H7 (cell line): ENCODE results near the gene MMP28. TPM values are rescaled to one million over a fixed set of nuclear protein-coding genes. Genes with fewer than 3 reads are reported as not detected.

Experiments used
- DNase-seq: peaks from one replicate; pipeline ENCODE4 v3.0.0; 2012
- H3K27me3 ChIP-seq: 2 replicates; pipeline ENCODE4 v1.6.0; 2011; ENCODE audit warnings: mild to moderate bottlenecking, low read length; ENCODE audit not compliant: control insufficient read depth, insufficient read depth
- H3K36me3 ChIP-seq: replicated peaks from 2 replicates; pipeline ENCODE4 v1.5.1; 2011; ENCODE audit warnings: low read length; ENCODE audit not compliant: control insufficient read depth, insufficient read depth
- H3K4me3 ChIP-seq: 2 replicates; pipeline ENCODE4 v1.5.1; 2011; ENCODE audit warnings: low read depth, mild to moderate bottlenecking, control low read depth, low read length, moderate library complexity; ENCODE audit not compliant: insufficient read depth
- total RNA-seq: library from RNA; depleted of rRNA; stranded (reverse); fragments of >200 nt; shearing (Covaris generic); gene quantifications from 2 replicates; pipeline ENCODE4 v1.2.3, GENCODE V29; 2014

Gene MMP28
- total RNA-seq, 1 experiment from 2014 or later, result not detected

DNA sequence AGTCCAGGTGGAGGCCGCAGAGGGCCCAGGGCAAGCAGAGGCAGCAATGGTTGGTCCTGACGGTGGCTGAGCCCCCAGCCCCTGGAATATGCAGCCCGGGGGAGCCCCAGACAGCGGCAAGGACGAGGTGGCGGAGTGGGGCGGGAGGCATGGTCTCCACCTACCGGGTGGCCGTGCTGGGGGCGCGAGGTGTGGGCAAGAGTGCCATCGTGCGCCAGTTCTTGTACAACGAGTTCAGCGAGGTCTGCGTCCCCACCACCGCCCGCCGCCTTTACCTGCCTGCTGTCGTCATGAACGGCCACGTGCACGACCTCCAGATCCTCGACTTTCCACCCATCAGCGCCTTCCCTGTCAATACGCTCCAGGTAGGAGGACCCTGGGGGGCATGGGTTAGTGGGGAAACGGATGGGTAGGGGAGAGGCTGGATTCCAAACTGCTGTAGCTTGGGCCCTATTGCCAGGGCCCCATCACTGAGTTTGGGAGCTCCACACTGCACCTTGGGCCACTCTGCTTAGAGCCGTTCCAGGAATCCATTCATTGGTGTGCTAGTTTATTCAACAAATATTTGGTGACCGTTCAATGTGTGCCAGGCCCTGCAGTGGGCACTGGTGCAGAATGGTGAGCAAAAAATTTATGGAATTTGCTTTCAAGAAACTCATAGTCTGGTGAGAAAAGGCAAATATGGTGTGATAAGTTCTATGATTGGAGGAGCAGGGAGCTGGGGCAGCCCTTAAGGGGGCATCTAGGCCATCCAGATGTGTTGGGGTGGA, 60.2 kb downstream of the MMP28 start:
- Histone ChIP-seq H3K36me3 (no peaks in the 10 kb centered on the region), H3K27me3 (peaks cover 22% of the 10 kb centered on the region), H3K4me3 (no peak overlapping the region)
- peak; percentile 42 for DNase-seq

DNA sequence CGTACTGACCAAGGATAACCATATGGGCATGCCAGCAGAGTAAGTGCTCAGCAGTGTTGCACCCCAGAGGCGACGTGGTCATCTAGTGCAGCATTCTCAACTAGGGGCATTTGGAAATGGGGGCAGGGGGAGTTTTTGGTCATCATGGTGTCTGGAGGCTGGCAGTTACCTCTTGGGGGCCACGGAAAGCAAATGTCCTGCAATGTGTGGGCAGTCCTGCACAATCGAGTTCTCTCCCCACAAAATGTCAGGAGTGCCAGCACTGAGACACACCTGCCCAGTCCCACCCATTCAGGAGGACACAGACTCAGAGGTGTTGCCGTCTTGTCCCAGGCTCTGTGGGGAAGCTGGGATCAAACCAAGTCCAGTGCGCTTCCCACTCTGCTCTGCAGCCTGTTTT, 61.0 kb downstream of the MMP28 start:
- no peaks in the 10 kb centered on the region for H3K36me3 ChIP-seq
- peaks cover 13% of the 10 kb centered on the region; the same call in 1 of the 2 replicates for H3K27me3 ChIP-seq
- H3K4me3 ChIP-seq, result no peak overlapping the region

DNA sequence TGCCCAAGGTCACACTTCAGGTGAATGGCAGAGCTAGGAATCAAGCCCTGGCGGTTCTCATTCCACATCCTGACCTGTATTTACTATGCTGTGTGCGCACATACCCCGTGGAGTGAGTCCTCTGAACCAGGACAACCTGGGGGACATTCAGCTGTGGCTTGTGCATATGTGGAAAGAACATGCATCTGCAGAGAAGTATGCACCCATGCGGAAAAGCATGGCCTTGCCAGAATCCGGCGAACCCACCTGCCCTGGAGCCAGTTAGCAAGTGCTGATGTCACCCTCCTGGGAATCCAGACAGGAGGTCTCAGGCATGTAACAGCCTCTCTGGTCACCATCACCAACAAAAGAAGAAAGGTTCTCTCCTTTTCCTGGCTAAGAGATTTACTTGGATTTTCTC, 62.1 kb downstream of the MMP28 start:
- Histone ChIP-seq H3K36me3 (no peaks in the 10 kb centered on the region), H3K27me3 (peaks cover 3% of the 10 kb centered on the region; the same call in 1 of the 2 replicates), H3K4me3 (no peak overlapping the region)
- DNase-seq, result peak; percentile 19

More for the DNA sequence above, 61.0 kb downstream of the MMP28 start:
- peak; percentile 23 for DNase-seq

DNA sequence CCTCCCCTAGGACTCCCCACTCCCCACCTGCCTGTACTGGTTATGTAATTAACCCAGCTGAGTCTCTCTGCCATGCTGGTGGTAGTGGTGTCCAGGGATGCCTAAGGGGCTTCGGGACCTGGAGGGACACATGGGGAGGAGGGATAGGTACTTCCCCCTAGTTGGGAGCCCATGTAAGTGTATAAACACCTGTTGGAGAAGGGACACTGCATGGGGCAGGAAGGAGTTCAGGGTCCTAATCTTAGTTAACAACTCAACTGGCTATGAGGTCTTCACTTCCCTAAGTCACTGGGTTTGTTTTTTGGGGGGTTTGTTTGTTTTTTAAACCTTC, 62.7 kb downstream of the MMP28 start:
- no peak for DNase-seq
- peak overlapping the region; percentile 74 for H3K4me3 ChIP-seq

DNA sequence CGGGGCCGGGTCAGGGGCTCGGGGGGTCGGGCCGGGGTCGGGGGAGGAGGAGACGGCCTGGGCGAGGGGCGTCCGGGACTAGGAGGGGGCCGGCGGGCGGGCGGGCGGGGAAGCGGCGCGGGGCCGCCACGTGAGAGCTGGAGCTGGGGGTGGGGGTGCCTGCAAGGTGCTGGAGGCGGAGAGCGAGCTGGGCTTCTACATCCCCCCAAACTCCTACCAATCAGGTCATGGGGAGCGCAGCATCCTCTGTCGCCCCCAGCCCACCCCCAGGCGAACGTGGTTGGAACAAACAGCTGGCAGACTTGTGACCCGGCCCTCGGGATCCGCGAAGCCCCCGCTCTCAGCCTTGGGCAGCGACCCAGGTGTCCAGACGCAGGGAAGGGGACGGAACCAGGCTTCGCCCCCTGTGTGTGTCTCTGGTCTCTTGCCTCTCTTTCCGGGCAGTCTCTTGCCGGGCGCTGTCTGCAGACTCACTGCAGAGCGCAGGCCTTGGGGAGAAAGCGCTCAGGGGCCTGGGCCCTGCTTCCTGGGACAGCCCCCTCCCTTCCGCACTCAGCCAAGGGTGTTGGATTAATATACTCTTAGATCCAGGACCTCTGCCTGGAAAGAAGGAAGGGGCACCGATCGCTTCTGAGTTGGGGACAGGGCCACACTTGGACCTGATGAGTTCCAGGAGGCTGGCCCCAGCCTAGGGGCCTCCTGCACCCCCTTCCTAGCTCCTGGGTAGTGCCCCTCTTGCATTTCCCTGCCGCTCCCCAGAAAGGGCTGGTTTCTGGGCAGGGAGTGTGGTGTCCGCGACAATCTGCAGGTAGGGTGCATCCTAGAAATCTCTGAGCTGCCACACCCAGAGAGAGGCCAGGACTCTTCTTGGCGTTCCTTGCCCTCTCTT, 63.3 kb downstream of the MMP28 start:
- no peaks in the 10 kb centered on the region for H3K36me3 ChIP-seq
- peak; percentile 80 for DNase-seq

More for the DNA sequence above, 62.7 kb downstream of the MMP28 start:
- Histone ChIP-seq H3K27me3 (no peaks in the 10 kb centered on the region), H3K36me3 (no peaks in the 10 kb centered on the region)

DNA sequence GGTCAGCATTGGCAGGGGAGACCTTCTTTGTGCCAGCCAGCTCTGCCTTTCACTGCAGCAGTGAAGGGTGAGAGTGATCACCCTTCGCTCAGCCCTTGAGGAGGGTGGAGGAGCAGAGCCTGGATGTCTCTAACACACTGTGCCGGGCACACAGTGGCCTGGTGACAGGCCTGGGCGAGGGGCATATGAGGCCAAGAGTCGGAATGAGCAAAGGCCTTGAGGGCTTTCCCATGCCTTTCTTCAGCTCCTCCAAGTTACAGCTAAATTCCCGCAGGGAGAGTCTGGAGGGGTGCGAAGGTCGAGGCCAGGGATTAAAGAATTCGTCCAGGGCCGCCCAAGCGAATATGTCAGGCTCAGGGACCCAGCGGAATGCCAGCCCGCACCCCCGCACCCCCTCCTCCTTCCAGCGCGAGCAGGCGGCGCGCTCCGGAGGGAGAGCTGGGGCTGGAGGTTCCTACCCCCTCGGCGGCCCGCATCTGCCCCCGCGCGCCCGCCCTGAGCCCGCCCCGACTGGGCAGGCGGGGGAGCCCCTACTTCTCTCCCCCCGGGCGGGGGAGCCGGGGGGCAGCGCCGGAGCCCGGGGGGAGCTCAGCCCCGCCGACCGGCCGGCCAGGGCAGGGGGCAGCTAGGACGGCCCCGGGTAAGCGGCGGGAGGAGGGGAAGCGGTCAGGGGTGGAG, 64.1 kb downstream of the MMP28 start, which contains the start of gene RASL10B:
RASL10B (plus strand) TSS at position 401 of the 678 bp plus-strand sequence. CDS start 3,546 bp downstream, outside the sequence.
- DNase-seq, result peak; percentile 95
- Histone ChIP-seq H3K36me3 (no peaks in the 10 kb centered on the region; the same call in 1 of the 2 replicates), H3K4me3 (peak within 1 kb of the TSS; percentile 74), H3K27me3 (no peaks in the 10 kb centered on the region)

More for the DNA sequence above, 63.3 kb downstream of the MMP28 start:
- Histone ChIP-seq H3K4me3 (peak overlapping the region; percentile 74), H3K27me3 (no peaks in the 10 kb centered on the region)

DNA sequence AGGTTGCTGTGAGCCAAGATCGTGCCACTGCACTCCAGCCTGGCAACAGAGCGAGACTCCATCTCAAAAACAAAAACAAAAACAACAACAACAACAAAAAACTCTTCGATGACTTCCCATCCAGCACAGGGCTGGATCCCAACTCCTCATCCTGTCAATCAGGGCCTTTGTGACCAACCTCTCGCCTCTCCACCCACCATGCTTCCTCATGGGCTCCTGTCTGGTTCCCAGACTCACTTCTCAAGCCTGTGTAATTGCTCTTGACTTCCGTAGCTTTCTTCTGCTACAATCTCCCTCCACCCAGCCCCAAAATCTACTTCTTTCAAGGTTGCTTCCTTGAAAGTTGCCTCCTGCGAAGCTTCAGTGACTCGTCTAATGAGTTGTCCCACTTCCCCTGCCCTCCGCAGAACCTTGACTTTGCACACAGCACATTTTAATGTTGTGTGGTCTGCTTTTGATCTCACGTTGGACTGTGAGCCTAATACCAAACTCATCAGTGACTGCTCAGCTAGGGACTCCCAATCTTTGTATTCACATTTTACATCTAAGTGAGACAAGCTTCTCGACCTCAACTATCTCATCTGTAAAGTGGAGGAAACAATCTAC, 64.9 kb downstream of the MMP28 start:
- Histone ChIP-seq H3K36me3 (no peaks in the 10 kb centered on the region; the same call in 1 of the 2 replicates), H3K4me3 (no peak overlapping the region), H3K27me3 (no peaks in the 10 kb centered on the region)
- peak; percentile 33 for DNase-seq

DNA sequence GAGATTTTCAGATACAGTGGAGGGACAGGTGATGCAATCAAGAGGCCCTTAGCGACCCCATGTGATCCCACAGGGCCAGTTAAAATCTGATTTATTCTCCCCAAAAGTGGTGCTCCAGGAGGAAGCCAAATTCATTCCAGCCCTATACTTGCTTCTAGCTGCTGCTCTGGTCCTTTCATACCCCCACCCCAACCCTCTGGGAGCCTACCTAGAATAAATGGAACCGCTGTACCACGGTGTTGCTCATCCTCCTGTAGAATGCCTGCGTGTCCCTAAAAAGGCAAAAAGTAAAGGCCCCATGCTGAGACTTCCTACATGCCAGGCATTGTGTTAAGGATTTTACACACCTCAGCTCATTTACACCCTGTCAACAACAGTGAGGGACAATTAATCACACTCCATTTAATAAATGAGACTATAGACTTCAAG, 66.0 kb downstream of the MMP28 start:
- Histone ChIP-seq H3K27me3 (no peaks in the 10 kb centered on the region), H3K4me3 (no peak overlapping the region), H3K36me3 (peaks cover 4% of the 10 kb centered on the region)
- DNase-seq, result peak; percentile 46

DNA sequence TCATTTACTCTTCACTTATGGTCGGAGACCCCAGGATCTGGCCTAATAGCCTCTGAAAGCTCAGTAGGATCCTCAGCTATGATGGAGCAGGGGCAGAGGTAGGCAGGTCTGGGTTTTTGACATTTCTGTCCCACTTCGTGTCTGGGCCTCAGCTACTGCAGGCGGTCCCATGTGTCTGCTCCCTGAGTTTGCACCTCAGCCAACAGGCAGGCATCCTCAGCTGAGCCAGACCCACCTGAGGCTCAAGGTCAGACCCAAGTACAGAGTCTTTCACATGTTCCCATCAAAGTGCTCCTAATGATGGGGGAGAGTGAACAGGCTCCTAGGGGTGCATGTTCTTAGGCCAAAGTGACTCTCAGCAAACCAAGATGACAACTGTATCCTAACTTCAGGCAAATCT, 66.9 kb downstream of the MMP28 start:
- Histone ChIP-seq H3K36me3 (peaks cover 11% of the 10 kb centered on the region), H3K27me3 (no peaks in the 10 kb centered on the region), H3K4me3 (no peak overlapping the region)
- DNase-seq, result no peak

DNA sequence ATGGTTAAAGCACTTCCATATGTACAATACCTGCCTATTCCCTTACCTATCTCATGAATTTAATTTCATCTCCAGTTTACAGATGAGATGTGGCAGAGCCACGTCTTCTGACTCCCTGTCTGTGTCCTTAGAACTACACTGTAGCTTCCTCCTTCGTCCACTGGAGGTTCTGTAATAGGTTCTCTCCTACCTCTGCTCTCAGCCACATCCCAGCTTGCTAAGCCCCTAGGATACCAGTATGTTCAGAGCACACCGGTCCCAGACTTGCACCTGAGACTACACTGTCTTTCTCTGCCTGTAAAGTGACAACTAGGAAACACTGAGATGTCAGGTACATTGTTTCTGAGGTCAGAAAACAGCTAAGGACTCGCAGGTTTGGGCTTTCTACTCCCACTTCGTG, 67.8 kb downstream of the MMP28 start:
- DNase-seq, result peak; percentile 14
- H3K36me3 ChIP-seq, result peaks cover 13% of the 10 kb centered on the region
- H3K4me3 ChIP-seq, result no peak overlapping the region
- no peaks in the 10 kb centered on the region for H3K27me3 ChIP-seq

DNA sequence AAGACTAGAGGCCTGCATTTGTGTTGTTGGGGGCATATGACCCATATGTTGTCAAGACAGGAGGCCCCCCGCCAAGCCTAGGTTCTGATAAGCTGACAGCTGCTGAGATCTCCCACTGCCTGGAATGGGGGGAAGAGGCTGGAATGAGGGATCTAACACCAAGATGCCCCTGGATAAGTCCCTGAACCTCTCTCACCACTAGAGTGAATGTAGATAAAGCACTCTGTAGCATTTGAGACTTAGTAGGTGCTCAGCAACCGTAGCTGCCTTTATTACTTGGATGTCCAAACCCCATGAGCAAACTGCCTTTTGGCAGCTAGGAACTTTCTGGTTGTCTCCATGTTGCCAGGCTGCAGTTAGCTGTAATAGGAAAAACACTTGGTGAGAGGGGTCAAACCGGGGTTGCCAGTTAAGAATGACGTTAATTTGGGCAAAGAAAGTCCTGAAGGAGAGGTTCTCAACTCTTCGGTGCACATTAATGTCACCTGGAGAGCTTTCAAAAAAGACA, 68.4 kb downstream of the MMP28 start:
- H3K36me3 ChIP-seq, result peaks cover 13% of the 10 kb centered on the region
- no peak for DNase-seq
- no peaks in the 10 kb centered on the region for H3K27me3 ChIP-seq
- H3K4me3 ChIP-seq, result no peak overlapping the region

DNA sequence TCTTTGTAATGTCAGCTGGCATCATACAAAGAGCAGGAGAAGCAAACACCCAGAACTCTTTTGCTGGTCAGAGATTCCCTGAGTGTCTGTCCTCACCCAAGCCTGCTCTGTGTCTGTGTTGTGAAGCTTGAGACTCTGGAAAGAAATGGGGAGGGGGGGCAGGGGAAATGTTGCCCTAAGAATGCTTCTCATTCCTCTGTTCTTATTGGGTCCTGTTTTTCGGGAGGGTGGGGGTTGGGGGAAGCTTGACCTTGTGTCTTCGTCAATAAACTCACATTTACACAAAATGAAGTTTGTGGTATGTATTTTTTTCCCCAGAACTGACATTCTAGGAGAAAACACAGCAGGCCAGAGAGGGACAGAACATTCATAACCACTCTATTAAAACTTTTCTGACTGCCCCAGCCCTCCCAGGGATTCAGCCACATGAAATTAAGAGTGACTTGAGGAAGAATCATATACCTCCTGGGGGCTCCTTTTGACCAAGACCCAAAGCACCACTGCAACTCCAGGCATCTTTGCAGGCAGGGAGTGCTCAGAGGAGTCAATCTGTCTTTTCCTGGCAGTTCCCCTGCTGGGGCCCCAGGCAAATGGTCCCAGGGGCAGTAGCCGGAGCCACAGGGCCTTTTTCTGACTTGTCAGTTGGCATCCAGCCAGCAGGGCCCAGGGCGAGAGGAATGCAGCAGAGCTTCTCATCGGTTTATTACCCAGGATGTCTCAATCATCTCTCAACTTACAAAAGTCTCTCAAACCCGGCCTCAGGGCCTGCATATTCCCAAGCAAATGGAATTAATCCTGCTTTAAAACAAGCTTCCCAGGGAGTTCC, 69.1 kb downstream of the MMP28 start:
- DNase-seq, result peak; percentile 35
- peaks cover 13% of the 10 kb centered on the region for H3K36me3 ChIP-seq

DNA sequence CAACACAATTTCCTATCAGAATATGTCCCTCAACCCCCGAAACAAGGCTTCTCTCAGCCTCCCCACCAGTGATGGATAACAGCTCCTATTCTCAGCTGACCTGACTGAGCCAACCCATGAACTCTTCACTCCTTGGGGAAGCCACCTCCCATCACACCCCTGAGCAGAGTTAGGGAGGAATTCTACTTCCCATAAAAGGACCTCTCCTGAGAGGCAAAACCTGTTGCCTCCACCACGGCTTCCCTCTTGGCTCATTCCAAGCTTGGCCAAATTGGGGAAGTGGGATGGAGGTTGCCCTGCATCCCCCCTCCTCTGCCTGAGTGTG, 69.7 kb downstream of the MMP28 start:
- Histone ChIP-seq H3K27me3 (no peaks in the 10 kb centered on the region), H3K36me3 (peaks cover 13% of the 10 kb centered on the region), H3K4me3 (no peak overlapping the region)
- DNase-seq, result no peak

More for the DNA sequence above, 69.1 kb downstream of the MMP28 start:
- Histone ChIP-seq H3K27me3 (no peaks in the 10 kb centered on the region), H3K4me3 (no peak overlapping the region)
